Cerebellar cortex (tissue), 1 donor: ENCODE results near the gene ARG2.
A peak's percentile ranks its signal among the peaks of the same experiment; 100 is the strongest.

ENCODE experiments used
- DNase-seq: peaks from one replicate; pipeline ENCODE4 v3.0.0-alpha.2; 2015; ENCODE audit warnings: low spot score

Gene ARG2

DNA sequence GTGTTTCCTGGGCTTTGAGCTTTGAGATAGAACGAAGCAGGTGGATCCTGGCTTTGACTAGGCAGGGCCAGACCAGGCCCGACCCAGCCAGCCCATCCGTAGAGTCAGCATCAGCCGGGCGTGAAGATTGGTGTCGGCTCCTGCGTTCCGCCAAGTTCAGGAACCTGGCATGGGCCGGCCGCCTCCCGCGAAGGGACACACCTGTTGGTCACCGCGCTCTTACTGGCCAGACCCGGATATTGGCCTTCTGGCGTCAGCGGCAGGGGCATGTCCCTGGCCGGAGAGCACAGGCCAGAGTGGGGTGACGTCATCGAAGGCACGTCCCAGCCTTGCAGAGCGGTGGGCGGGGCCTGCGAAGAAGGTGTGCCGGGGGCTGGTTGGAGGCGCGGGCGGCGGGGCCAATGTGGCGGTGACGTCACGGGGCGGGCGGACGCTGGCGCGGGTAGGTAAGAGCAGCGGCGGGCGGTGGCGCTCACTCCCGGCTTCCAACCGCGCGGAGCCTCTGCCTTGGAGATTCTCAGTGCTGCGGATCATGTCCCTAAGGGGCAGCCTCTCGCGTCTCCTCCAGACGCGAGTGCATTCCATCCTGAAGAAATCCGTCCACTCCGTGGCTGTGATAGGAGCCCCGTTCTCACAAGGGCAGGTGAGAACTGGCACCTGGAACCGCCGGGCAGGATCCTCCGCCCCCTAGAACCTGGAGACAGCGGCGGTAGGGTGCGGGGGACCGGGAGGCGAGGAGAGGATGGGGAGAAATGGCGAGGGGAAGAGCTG, at the start of gene ARG2:
Gene ARG2, plus strand, starts transcription at position 475 of the 771 bp plus-strand sequence. Its CDS starts 58 bp downstream, at position 533.
- DNase-seq = peak; percentile 99

DNA sequence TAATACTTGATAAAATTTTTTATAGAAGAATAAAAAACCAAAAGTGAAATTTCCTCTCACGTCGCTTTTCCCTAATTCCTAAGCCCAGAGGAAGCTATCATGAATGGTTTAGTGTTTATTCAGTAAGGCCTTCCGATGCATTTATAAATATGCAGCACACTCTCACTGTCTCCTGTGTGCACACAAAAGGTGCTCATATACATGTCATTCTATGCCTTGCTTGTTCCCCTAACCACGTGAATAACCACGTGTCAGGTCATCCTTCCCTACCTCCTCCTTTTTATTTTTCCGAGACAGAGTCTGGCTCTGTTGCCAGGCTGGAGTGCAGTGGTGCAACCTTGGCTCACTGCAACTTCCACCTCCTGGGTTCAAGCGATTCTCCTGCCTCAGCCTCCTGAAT, 49.3 kb upstream of the ARG2 start:
- DNase-seq = no peak

DNA sequence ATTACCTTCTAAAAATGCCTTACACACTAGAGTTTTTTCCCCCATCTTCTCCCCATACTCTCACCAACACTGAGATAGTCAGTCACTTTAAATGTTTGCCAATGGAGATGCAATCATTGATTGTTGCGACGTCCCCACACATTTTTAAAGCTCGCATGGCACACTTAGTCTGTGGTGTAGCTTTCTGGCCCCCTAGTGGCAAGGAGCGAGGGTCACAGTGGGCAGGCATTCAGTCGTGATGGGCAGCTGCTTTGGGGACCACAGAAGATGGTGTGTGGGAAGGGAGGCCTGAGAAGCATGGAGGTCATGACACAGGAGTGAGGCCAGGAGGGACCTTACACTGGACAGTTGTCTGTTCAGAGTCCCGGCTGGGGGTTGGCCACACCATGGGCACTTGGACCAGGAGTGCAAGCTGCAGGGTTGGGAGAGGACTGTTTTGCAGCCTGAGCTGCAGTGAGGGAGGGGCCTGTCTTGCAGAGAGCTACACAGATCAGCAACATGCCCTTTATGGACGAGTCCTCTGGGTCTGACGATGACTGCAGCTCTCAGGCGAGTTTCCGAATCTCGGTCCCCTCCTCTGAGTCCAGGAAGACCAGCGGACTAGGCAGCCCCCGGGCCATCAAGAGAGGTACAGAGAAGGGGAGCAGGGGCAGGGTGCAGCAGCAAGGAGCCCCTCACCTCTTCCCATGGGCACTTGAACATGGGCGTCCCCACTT, 48.3 kb upstream of the ARG2 start:
- DNase-seq = peak; percentile 74

DNA sequence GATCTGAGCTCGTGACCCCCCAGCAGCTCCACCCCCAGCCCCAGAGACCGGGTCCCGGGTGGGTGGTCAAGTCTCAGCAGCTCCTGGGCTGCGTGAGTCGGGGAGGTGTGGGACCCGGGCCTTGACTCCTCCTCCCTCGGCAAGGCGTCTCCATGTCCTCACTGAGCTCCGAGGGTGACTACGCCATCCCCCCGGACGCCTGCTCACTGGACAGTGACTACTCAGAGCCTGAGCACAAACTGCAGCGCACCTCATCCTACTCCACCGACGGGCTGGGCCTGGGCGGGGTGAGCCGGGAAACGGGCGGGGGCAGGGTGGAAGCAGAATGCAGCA, 47.8 kb upstream of the ARG2 start:
- DNase-seq = no peak

DNA sequence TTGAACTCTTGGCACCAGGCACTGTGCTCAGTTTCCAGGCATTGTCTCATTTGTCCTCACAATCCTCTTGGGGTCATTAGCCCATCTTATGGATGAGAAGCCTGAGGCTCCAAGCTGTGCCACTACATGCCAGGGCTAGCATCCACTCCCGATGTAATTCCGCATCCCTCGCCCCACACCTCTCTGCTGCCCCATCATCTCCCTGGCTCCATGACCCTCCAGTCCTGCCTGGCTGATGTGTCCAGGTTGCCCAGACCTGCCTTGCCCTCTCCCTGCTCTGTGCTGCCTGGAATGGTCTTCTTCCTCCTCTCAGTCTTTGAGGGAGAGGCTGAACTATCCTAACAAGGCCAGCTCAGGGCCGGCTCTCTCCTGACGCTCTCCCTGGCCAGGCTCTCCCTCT, 47.1 kb upstream of the ARG2 start:
- no peak for DNase-seq

DNA sequence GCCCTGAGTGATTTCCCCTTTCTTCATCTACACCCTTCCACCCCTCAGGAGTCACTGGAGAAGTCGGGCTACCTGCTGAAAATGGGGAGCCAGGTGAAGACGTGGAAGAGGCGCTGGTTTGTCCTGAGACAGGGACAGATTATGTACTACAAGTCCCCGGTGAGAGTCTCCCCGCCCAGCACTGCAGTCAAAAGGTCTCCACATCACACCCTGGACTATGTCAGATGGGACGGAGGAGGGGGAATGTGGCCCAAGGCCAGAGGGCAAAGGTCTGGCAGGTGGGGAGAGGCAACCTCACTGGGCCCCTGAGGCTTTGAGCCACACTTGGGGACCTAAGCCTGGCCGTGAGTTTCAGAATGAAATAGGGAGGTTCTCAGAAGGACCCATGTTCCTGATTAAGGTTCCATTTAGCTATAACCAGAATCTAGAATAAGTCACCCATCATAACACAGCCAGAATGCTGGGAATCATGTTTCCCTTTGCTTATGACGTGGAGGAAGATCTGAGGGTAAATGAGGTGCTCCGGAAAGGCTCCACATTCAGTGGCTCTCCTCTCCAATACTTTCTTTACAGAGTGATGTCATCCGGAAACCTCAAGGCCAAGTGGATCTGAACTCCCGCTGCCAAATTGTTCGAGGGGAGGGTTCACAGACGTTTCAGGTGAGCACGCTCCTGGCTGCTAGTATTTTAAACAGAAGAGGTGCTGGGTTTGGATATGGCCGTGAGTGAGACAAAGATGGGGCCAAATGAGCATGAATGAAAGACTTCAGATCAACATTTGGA, 46.3 kb upstream of the ARG2 start:
- no peak for DNase-seq

DNA sequence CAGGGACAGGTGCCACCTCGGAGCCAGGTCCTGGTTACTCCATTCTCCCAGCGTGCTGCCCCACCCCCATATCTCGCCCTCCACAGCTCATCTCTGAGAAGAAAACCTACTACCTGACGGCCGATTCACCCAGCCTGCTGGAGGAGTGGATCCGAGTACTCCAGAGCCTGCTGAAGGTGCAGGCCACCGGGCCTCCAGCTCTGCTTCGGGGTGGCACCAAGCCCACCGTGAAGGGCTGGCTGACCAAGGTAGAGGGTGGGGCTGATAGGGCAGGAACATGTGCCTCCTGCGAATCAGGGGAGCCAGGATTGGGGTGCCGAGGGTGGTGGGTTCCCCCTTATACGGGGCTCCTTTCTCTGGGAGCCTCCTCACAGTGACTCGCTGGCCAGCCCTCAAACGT, 45.6 kb upstream of the ARG2 start:
- DNase-seq = no peak

DNA sequence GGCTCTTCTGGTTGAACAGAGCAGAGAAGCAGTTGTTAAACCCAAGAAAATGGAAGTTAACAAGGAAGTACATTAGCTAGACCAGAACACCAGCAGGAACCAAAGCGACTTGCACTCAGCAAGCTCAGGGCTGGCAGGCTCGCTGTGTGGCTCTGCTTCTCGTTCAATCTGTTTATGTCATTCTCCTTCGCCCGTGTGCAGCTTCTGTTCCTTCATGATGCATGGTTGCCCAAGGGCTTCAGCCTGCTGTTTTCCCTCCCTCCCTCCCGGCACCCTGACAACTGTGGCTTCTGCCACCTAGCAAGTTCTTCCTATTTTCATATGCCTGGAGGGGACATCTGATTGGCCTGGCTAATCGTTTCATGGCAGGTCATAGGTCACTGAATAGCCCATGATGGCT, 44.9 kb upstream of the ARG2 start:
- no peak for DNase-seq

DNA sequence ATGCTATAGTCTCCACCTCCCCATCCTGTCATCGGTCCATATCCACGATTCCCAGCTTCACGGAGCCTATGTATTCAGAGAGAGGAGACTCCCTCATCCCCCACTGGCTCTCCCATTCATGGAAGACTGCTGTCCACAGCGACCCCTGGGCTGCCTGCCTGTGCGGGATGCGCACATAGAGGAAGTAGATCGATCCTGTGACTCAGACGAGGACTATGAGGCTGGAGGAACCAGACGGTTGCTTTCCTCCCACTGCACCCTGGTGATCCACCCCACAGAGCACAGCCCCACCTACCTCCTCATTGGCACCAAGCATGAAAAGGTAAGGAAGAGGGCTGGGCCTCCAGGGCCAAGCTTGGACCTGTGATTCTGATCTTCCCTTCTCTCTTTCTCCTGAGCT, 44.0 kb upstream of the ARG2 start:
- no peak for DNase-seq

DNA sequence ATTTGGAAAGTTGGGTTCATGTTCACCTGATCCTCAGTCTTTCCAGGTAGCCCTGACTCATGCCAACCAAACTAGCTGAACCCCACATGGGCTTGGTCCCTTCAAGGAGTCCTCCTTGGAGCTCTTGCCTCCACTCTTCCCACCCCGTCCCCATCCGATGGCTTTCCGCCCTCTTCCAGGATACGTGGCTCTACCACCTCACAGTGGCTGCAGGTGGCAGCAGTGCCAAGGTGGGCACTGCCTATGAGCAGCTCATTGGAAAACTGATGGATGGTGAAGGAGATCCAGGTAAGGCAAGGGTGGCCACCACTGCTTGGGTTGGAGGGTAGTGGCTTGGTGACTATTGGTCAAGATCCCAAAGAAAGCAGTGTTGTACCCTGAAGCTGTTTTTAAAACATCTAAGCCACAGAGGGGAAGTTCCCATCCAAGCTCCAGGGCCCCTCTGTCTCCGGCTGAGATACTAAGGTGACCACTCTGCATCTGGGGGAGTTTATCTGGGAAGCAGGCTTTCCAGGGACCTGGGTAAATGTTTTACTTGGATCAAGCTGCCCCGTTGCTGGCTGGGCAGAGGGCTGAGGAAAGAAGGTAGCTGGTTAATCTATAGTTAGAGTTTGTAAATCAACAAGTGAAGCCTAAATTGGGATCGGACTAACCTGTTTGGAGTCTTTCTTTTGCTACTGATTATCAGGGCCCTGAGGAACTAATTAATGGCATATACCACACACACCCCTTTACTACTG, 43.3 kb upstream of the ARG2 start:
- no peak for DNase-seq

DNA sequence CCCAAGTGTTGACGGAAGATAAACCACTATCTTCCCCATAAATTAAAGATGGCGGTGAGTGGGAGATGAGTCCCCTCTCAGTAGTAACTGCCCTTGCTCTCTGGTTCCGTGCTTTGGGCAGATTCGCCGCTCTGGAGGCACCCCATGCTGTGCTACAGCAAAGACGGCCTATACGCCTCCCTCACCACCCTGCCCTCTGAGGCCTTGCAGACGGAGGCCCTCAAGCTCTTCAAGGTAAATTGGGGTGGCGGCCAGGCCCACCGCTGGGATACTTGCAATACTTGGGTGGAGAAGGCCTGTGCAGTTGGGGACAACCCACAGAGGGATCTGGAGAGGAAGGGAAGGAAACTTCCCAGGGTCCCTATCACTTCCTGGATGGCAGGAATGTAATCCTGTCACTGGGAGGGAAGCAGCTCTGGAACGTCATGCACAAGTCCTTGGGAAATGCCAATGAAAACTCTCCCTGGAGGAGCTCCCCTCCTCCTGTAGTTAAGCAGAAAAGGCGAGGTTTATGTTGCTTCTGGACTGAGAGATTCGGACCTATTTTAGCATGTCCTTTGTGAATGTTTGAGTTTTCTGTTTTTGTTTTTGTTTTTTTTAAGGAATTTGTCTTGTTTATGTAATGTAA, 42.4 kb upstream of the ARG2 start:
- DNase-seq = peak; percentile 11

DNA sequence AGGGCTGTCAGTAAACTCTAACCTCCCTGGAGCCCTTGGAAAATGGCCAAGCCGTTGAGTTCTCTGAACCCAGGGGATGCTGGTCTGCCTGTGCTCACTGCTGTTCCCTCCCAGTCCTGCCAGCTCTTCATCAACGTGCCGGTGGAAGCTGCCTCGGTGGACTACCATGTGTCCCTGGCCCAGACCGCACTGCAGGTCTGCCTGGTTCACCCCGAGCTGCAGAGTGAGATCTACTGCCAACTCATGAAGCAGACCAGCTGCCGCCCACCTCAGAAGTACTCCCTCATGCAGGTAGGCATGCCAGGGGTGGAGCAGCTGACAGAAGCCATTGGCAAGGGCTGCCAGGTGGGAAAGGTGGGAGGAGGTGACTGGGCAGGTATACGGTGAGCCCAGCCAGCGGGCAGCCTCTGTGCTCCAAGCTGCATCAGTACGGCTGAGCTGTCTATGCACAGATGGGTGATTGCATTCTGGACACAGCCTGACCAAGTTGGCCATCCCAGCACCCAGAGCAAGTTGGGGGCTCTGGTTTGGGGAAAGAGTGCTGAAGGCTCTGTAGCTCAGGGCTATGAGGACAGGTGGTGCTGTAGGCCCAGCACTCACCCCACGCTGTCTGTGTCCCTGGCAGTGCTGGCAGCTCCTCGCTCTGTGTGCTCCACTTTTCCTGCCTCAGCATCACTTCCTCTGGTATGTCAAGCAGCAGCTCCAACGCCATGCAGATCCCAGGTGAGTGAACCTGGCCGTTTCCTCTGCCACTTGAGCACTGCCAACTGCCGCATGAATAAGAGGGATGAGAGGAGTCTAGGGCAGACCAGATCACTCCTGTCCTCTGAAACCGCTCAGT, 41.6 kb upstream of the ARG2 start:
- peak; percentile 84 for DNase-seq

DNA sequence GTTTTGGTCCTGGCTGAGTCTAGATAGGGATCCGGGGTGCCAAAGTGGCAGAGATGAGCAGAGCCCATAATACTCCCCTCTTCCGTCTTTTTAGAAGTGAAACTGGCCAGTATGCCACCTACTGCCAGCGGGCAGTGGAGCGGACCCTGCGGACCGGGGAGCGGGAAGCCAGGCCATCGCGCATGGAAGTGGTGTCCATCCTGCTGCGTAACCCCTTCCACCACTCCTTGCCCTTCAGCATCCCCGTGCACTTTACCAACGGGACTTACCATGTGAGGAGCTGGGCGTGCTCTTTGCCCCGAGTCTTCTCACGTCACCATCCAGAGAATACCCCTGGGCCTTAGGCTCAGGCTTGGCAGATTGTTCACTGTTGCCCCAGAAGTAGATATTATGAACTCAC, 40.7 kb upstream of the ARG2 start:
- no peak for DNase-seq

DNA sequence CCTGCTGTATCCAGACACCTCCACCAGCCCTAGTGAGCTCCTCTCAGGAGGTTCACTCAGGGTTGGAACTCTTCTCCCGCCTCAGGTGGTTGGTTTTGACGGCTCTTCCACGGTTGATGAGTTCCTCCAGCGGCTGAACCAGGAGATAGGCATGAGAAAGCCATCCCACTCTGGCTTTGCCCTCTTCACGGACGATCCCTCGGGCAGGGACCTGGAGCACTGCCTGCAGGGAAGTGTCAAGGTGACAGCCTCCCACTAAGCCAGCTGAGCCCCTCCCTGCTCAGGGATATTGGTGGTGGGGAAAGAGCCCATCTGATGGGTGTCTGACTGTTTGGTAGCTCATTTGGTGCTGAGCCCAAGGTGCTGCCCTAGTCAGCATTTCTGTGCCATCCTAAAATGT, 40.1 kb upstream of the ARG2 start:
- DNase-seq = no peak

DNA sequence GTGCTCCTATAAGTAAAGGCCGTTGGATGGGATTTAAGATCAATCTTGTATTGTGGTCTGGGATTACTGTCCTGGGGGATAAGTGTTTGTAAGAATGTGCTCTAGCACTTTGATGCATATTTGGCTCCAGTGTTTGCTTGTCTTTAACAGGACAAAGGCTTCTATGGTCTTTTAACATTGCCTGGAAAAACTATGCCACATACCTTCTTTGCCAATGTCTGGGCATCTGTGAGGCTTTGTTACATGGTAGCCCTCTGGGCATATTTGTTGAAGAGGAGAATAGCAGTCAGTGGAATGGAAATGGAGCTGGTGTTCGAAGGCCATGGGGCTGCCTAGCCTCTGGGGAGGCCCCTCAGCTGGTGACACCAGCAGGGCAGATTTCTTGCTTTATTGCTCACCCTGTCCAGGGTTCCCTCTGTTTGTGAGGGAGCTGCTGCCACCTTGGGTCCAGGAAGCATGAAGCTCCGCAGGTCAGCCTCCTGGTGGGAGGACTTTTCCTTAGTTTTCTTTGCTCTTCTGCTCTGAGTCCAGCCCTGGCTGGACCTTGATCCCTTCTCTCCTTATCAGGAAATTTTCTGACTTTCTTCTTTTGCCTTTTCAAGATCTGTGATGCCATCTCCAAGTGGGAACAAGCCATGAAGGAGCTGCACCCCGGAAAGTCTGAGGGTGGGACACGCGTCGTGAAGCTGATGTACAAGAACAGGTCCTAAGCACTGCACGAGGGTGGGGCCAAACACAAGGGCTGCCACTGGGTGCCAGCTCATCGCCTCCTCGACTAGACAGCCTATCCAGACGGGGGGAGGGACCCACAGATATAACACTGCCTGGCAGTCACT, 39.2 kb upstream of the ARG2 start:
- no peak for DNase-seq

DNA sequence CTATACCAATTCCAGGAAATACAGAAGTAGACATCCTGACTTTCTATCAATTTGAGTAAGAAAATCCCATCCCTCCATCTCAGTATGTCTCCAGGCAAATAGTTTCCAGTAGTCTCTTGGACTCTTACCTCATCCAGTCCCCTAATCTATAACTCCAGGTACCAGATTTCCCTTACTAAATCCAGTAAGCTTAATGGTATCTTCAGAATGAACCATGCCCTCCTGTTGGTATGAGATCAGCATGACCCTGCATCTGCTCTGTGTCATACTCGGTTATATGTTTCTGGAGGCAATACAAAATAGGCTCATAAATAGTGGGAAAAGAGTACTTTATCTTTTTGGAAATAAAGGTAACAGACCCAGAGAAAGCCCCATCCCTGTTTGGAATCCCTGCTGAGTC, 38.1 kb upstream of the ARG2 start:
- DNase-seq = no peak

DNA sequence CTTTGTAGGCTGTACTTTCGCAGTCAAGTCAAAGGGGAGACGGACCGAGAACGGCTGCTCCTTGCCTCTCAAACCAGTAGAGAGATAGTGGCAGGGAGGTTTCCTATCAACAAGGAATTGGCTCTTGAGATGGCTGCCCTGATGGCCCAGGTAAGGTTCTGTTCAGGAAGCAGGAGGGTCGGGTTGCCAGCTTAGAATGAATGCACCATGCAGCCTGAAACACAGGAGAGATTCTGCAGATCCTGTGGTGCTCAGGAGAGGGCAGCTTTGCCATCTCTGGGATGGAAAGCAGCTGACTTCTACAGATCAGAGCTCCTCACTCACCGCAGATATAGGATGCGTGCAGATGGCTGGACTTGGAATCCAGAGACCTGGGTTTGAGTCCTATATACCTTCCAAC, 37.7 kb upstream of the ARG2 start:
- DNase-seq = no peak

DNA sequence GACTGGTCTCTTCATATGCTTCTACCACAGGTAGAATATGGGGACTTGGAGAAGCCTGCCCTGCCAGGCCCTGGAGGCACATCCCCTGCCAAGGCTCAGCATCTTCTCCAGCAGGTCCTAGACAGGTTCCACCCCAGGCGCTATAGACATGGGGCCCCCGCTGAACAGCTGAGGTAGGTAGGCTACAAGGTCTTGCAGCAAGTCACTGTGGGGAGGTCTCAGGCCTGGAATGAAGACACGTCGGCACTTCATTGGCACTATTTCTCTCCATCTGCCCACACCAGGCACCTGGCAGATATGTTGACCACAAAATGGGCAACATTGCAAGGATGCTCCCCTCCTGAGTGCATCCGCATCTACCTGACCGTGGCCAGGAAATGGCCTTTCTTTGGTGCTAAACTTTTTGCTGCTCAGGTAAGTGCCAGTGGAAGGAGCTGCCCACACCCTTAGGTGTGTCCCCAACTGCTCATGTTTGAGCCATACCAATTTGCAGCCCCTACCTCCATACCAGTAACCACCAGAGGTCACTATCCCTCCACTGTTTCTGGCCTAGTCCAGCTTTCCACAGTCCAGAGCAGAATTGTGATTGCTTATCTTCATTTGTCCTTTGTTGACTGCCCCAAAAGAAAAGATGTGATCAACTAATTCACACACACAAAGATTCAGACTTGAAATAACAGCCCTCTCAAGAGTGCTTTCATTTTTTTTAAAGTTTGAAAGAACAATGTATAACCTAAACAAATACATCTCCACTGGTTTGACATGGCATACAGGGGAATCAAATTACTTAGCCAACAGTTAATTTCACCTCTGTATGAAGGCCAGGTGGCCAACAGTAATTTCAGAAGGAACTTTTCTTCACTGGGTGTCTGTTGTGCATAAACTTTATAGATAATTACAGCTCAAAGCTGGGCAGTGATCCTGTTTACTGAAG, 35.7 kb upstream of the ARG2 start:
- peak; percentile 79 for DNase-seq

DNA sequence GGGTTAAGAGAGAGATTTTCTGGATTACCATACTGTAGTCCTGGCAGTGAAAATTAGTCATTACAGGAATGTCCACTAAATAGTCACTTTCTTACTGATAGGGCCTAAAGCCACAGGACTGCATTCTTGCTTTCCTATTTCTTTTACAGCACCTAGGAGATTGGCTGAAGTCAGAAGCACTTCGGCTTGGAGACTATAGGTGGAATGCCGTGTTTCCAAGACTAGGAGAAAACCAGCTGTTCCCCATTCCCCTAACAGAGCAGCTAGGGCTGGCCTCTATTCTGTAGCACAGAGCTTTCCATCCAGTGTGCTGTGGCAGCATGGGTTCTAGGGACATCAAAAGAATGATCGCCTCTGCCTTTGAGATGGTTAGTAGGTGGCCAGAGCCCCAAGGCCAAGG, 34.7 kb upstream of the ARG2 start:
- no peak for DNase-seq
